G401.6 (cell line): Measurements from ENCODE around the gene SRRM5.

Experiments used
- FAIRE-seq: peaks from 2 replicates; lab custom pipeline; 2012; peaks lifted over from hg19 to GRCh38; lab: Jason Lieb, UNC

The SRRM5 gene

GRCh38 chr19:43618921-43619261, 7.0 kb downstream of the SRRM5 start:
- no peak for FAIRE-seq

DNA sequence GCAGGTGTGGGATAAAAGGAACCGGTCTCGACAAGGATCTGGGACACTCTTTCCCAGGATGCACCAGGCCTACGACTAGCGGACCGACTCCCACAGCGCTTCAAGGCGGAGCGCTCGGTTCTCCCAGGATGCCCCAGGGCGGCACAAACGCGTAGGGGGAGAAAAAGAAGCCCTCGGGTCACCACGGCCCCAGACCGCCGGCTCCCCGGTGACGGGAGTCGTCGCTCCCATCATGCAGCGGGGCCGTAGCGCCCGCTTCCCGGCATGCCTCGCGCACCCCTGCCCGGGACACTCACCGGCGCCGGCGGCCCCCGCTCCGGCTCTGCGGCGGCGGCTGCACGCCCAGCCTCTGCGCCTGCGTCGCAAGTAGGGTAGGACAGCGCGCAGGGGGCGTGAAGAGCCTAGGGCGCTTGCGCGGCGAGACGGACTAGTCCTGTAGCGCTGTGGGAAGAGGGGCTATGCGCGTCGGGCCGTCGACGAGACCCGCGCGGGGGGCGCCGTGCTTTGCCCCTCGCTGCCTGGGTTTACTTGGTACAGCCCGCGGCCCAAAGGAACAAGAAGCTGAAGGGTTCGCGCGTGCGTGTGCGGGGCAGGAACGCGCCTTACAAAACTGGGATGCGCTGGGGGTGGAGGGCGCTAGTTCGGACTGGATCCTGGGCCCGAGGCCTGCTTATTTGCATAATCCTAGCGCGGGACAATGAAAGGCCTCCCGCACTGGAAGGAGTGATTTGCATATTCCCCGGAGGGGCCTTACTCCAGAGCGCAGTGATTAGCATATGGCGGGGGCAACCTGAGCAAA, 7.6 kb downstream of the SRRM5 start, which contains the start of gene ZNF428:
Gene ZNF428, minus strand, starts transcription at position 368 of the 799 bp plus-strand sequence. CDS start 5,325 bp downstream, outside the sequence.
- peak; percentile 94 for FAIRE-seq

DNA sequence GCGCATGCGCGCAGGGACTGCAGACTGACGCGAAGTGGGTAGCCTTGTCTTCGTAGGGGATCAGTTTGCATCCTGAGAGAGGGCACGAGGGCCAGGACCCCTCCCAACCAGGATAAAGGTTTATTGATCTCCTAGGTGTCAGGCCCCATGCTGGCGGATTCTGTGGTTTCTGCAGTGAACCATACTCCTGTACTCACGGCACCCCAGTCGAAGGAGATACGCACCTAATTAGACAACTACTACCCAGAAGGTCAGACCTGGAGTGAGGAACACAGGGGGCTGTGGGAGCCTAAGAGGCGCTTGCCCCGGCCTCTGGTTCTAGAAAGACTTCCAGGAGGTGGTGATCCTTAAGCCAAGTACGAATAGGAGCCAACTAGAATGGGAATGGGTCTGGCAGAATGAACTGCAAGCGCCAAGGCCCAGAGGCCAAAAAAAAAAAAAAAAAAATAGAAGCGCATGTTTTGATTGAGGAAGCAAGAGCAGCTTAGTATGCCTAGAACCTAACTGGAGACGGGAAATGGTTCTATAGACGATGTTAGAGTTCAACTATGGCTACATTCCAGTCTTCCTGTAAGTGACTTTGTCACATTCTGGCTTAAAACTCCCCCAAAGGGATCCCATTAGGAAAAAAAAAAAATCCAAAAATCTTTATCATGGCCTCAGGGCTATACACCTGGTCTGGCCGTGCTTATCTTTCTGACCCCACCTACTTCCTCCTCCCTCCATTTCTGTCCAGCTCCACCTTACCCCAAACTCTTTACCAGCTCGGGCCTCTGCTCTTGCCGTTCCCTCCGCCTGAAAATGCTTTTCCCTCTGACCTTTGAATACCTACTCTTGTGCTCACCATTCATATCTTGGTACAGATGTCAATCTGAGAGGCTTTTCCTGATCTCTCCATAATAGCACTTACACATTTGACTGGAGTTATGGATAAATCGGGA, 8.4 kb downstream of the SRRM5 start:
- peak; percentile 41 for FAIRE-seq

GRCh38 chr19:43622070-43622469, 10.2 kb downstream of the SRRM5 start:
- FAIRE-seq, result no peak

GRCh38 chr19:43622956-43623355, 11.1 kb downstream of the SRRM5 start:
- FAIRE-seq, result no peak

- no peak for FAIRE-seq
These were observed 12.2 kb downstream of the SRRM5 start for GRCh38 chr19:43623889-43624670.

- no peak for FAIRE-seq
These were observed 13.0 kb downstream of the SRRM5 start for GRCh38 chr19:43624933-43625332.

GRCh38 chr19:43625918-43626579, 14.2 kb downstream of the SRRM5 start:
- FAIRE-seq, result no peak

- no peak for FAIRE-seq
These were observed 14.9 kb downstream of the SRRM5 start for GRCh38 chr19:43626838-43627237.

DNA sequence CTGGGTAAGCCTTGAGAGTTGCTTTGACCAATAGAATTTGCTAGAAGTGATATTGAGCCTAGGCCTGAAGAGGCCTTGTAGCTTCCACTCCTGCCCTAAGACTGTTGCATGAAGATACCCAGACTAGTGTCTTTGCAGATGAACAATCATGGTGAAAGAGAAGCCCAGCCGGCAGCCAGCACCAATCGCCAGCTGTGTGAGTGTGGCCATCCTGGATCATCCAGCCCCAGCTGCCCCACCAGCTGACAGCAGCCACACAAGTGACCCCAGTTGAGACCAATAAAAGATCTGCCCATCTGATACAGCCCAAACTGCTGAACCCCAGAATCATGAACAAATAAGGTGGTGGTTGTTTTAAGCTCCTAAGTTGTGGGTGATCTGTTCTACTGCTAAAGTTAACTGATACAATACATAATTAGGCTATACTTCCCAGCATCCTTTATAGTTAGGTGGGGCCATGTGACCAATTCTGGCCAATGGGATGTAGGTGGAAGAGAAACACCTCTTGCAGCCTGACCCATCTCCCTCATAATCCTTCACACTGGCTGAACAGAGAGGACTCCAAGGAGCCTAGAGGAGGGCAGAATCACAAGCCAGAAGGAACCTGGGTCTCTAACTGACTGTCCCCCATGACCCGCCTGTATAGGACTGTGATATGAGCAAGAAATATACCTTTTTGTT, 16.9 kb downstream of the SRRM5 start:
- FAIRE-seq, result no peak

DNA sequence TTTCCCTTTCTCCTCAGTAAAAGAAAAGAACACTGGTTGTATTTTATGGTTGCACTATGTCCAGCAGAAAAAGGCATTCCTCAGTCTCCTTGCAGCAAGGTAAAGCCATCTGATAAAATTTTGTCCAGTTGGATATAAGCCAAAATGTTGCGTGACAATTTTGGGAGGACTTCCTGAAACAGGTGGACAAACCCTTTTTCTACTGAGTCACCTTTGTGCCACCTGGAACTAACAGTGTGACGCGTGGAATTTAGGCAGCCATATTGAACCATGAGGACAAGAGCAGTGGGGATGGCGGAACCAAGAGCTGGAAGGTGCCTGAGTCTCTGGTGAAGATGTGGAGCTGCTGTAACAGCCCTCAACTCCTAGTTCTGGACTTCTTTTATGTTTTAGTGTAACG, 19.6 kb downstream of the SRRM5 start:
- FAIRE-seq, result no peak

DNA sequence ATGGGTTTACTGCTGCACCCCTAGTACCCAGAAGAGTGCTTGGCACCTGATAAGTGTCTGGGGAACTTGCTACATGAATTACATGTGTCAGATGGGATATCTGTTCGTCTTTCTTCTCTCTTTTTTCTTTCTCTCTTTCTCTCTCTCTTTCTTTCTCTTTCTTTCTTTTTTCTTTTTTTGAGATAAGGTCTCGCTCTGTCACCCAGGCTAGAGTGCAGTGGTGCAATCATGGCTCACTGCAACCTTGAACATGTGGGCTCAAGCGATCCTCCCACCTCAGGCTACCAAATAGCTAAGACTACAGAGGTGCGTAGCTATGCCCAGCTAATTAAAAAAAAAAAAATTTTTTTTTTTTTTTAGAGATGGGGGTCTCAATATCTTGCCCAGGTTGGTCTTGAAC, 21.6 kb downstream of the SRRM5 start:
- no peak for FAIRE-seq

- no peak for FAIRE-seq
These were observed 22.2 kb downstream of the SRRM5 start for GRCh38 chr19:43634068-43634467.

DNA sequence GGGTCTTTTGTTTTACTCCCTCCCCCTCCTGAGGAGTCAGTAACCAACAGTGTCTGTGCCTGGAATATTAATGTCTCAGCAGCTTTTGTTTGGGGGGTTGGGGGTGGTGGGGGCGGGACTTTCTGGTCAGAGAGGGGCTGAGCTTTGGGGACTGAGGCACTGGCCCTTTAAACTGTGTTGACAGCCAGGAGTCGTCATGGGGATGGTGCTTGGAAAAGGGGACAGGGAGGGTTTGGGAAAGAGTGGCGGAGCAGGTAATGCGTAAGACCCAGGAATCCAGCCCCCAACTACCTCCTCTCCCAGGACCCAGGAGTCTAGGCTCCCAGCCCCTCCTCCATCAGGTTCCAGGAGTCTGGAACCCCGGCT, 22.6 kb downstream of the SRRM5 start:
- no peak for FAIRE-seq

DNA sequence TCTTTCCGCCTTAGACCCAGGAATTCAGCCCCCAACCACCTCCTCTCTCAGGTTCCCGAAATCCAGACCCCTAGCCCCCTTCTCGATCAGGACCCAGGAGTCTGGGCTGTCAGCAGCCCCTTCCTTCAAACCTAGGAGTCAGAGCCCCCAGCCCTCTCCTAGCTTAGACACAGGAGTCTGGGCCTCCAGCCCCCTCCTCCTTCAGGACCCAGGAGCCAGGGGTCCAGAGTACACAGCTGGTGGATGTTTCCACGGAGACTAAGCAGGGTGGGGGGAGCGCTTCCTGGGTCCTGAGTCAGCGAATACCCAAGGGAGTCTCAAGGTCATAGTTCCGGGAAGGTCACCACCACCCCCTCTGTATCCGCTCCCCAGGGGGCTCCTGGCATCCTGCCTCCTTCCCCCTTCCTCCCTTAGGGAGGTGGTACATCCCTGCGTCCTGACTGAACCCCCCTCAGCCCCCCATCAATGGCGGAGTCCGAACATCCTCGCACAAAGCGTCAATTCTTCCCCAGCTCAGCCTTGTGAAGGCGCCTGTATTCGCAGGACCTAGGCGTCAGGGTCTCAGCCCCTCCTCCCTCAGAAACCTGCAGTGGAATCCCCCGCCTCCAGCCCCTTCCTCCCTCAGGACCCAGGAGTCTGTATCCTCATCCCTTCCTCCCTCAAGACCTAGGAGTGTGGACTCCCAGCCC, 23.1 kb downstream of the SRRM5 start:
- no peak for FAIRE-seq

DNA sequence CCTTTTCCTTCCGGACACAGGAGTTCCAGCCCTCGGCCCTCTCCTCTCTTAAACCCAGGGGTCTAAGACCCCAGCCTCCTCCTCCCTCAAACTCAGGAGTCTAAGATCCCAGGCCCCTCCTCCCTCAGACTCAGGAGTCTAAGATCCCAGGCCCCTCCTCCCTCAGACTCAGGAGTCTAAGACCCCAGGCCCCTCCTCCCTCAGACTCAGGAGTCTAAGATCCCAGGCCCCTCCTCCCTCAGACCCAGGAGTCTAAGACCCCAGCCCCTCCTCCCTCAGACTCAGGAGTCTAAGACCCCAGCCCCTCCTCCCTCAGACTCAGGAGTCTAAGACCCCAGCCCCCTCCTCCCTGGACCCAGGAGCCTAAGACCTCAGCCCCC, 23.7 kb downstream of the SRRM5 start:
- FAIRE-seq, result peak; percentile 60

- FAIRE-seq, result peak; percentile 75
These were observed 24.3 kb downstream of the SRRM5 start for GRCh38 chr19:43636121-43636683.

DNA sequence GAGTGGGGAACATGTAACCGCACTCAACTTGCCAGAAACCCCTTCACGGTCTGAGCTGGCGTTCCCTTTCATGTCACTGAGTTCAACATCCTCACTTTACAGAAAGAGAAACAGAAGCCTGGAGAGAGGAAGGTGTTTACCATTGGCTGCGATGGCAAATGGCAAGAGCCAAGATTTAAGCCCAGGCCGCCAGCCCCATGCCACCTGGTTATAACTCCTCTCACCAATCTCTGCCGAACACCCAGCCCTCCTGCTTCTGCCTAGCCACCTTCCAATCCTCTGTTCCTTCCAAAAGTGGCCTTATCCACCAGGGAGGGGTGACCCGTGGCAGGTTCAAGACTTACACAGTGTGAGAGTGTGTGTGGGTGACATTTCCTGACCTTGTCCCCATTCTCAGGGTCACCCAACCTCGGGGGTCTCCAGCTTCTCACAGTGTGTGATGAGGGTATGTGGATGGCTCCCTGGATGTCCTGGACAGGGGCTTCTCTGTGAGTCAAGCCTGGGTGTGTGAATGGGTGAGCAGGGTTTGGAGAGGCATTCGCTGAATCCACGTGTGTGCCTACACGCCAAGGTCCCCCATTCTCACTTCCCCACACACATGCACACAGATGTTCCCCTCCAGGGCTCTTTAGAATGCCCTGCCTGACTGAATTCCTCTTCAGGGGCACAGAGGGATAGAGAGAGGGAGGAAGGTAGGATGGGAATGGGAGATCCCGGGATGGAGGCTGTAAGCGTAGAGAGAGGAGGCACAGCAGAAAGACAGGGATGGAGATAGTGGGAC, 26.5 kb downstream of the SRRM5 start:
- no peak for FAIRE-seq

DNA sequence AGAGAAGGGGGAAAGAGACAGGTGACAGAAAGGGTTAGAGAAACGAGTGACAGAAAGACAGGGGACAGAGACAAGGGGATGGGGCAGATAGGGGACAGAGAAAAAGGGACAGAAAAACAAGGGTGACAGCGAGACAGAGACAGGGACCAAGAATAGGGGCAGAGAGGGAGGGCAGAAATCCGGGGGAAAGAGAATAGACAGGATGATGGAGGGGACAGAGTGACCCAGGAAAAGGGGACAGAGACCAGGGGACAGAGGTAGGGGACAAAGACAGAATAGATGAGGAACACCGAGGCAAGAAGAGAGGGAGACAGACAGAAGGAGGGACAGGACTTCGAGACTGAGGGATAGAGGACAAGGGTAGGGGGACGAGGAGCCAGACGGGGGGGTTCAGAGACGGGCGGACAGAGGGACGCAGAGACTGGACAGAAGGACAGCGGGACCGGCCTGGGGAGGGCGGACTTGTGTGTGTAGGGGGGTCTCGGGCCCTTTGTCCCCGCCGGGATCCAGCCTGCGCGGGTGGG, 27.2 kb downstream of the SRRM5 start:
- FAIRE-seq, result no peak
